Measurements from ENCODE around the gene DHRS9.
A peak's percentile ranks its signal among the peaks of the same experiment; 100 is the strongest.

Gene DHRS9

GRCh38 chr2:169095621-169096105 lies 26.3 kb downstream of the DHRS9 start:
- Mint-ChIP-seq H3K36me3 (no peaks in the 10 kb centered on the region), H3K4me1 (peaks cover 13% of the 10 kb centered on the region), H3K9me3 (no peaks in the 10 kb centered on the region), H3K27ac (no peak overlapping the region), H3K27me3 (no peaks in the 10 kb centered on the region), H3K4me3 (no peak overlapping the region)
- no peak for DNase-seq
- CTCF ChIA-PET, result interaction anchor here (1.3 to 6.5 kb wide), 4 partner anchors 9 to 13 kb away, joined by 3 to 37 read pairs (median 4); no protein-coding TSS in a partner anchor

GRCh38 chr2:169104848-169105247 lies 35.5 kb downstream of the DHRS9 start:
- H3K27me3 Mint-ChIP-seq, result peaks cover 4% of the 10 kb centered on the region
- peaks cover 11% of the 10 kb centered on the region for H3K36me3 Mint-ChIP-seq
- peaks cover 56% of the 10 kb centered on the region for H3K4me1 Mint-ChIP-seq
- DNase-seq, result no peak
- H3K4me3 Mint-ChIP-seq, result no peak overlapping the region
- CTCF ChIA-PET, result interaction anchor here (1.4 to 1.6 kb wide), 2 partner anchors 9 to 27 kb away, joined by 4 read pairs; no protein-coding TSS in a partner anchor
- H3K9me3 Mint-ChIP-seq, result peaks cover 6% of the 10 kb centered on the region
- peak overlapping the region; percentile 46 for H3K27ac Mint-ChIP-seq

- Mint-ChIP-seq H3K36me3 (peaks cover 11% of the 10 kb centered on the region), H3K27ac (peak overlapping the region; percentile 46), H3K9me3 (peaks cover 6% of the 10 kb centered on the region), H3K4me3 (no peak overlapping the region), H3K4me1 (peaks cover 59% of the 10 kb centered on the region), H3K27me3 (peaks cover 5% of the 10 kb centered on the region)
- CTCF ChIA-PET, result interaction anchor here (1.1 to 1.6 kb wide), 3 partner anchors 9 to 27 kb away, joined by 4 read pairs; no protein-coding TSS in a partner anchor
- no peak for DNase-seq
Observed at GRCh38 chr2:169105476-169105875, 36.1 kb downstream of the DHRS9 start.

- Mint-ChIP-seq H3K4me1 (peaks cover 62% of the 10 kb centered on the region), H3K36me3 (peaks cover 11% of the 10 kb centered on the region), H3K4me3 (no peak overlapping the region), H3K9me3 (peaks cover 6% of the 10 kb centered on the region), H3K27me3 (peaks cover 12% of the 10 kb centered on the region), H3K27ac (peak overlapping the region; percentile 70)
- CTCF ChIA-PET, result interaction anchor here (1.1 to 1.6 kb wide), 2 partner anchors 10 to 26 kb away, joined by 4 read pairs; no protein-coding TSS in a partner anchor
- DNase-seq, result no peak
Observed at GRCh38 chr2:169106134-169106533, 36.8 kb downstream of the DHRS9 start.

GRCh38 chr2:169106563-169107545 lies 37.5 kb downstream of the DHRS9 start:
- Mint-ChIP-seq H3K4me3 (no peak overlapping the region), H3K9me3 (peaks cover 6% of the 10 kb centered on the region), H3K27ac (peak overlapping the region; percentile 70), H3K36me3 (peaks cover 11% of the 10 kb centered on the region), H3K4me1 (peaks cover 62% of the 10 kb centered on the region), H3K27me3 (peaks cover 18% of the 10 kb centered on the region)
- DNase-seq, result no peak
- CTCF ChIA-PET, result interaction anchor here (1.1 to 6.3 kb wide), 6 partner anchors 11 to 146 kb away, joined by 4 to 147 read pairs (median 30); no protein-coding TSS in a partner anchor

GRCh38 chr2:169107645-169108044 lies 38.3 kb downstream of the DHRS9 start:
- CTCF ChIA-PET, result interaction anchor here (3.6 to 6.3 kb wide), 5 partner anchors 11 to 146 kb away, joined by 12 to 147 read pairs (median 37); no protein-coding TSS in a partner anchor
- Mint-ChIP-seq H3K27me3 (peaks cover 19% of the 10 kb centered on the region), H3K4me1 (peaks cover 62% of the 10 kb centered on the region), H3K36me3 (peaks cover 11% of the 10 kb centered on the region), H3K27ac (peak overlapping the region; percentile 80), H3K4me3 (no peak overlapping the region), H3K9me3 (peaks cover 6% of the 10 kb centered on the region)
- DNase-seq, result peak; percentile 51

- Mint-ChIP-seq H3K27ac (peak overlapping the region; percentile 80), H3K4me3 (no peak overlapping the region), H3K4me1 (peaks cover 60% of the 10 kb centered on the region), H3K36me3 (peaks cover 10% of the 10 kb centered on the region), H3K27me3 (peaks cover 19% of the 10 kb centered on the region), H3K9me3 (peaks cover 6% of the 10 kb centered on the region)
- CTCF ChIA-PET, result interaction anchor here (0.6 to 6.3 kb wide), 12 partner anchors 12 to 720 kb away, joined by 3 to 147 read pairs (median 9); no protein-coding TSS in a partner anchor
- no peak for DNase-seq
Observed at GRCh38 chr2:169108099-169108884, 38.9 kb downstream of the DHRS9 start.

- peaks cover 7% of the 10 kb centered on the region for H3K36me3 Mint-ChIP-seq
- peak; percentile 80 for DNase-seq
- H3K27ac Mint-ChIP-seq, result no peak overlapping the region
- H3K27me3 Mint-ChIP-seq, result peaks cover 26% of the 10 kb centered on the region
- peaks cover 54% of the 10 kb centered on the region for H3K4me1 Mint-ChIP-seq
- no peak overlapping the region for H3K4me3 Mint-ChIP-seq
- H3K9me3 Mint-ChIP-seq, result peaks cover 6% of the 10 kb centered on the region
- CTCF ChIA-PET, result interaction anchor here (0.5 to 6.3 kb wide), 25 partner anchors 9 to 1071 kb away, joined by 3 to 147 read pairs (median 4); partner anchors contain the start of gene DHRS9
Observed at GRCh38 chr2:169109502-169110409, 40.4 kb downstream of the DHRS9 start.

GRCh38 chr2:169110419-169110818 lies 41.1 kb downstream of the DHRS9 start:
- Mint-ChIP-seq H3K4me1 (peaks cover 48% of the 10 kb centered on the region), H3K9me3 (peaks cover 6% of the 10 kb centered on the region), H3K27ac (no peak overlapping the region), H3K36me3 (peaks cover 7% of the 10 kb centered on the region), H3K4me3 (no peak overlapping the region), H3K27me3 (peaks cover 31% of the 10 kb centered on the region)
- DNase-seq, result no peak
- CTCF ChIA-PET, result interaction anchor here (1.1 to 6.3 kb wide), 18 partner anchors 9 to 287 kb away, joined by 3 to 147 read pairs (median 6); partner anchors contain the start of gene DHRS9

GRCh38 chr2:169110916-169111315 lies 41.6 kb downstream of the DHRS9 start:
- H3K36me3 Mint-ChIP-seq, result peaks cover 7% of the 10 kb centered on the region
- H3K27ac Mint-ChIP-seq, result no peak overlapping the region
- no peak for DNase-seq
- H3K9me3 Mint-ChIP-seq, result peaks cover 4% of the 10 kb centered on the region
- CTCF ChIA-PET, result interaction anchor here (1.2 to 6.3 kb wide), 10 partner anchors 8 to 286 kb away, joined by 3 to 147 read pairs (median 10); no protein-coding TSS in a partner anchor
- H3K4me1 Mint-ChIP-seq, result peaks cover 43% of the 10 kb centered on the region
- no peak overlapping the region for H3K4me3 Mint-ChIP-seq
- peaks cover 32% of the 10 kb centered on the region for H3K27me3 Mint-ChIP-seq

GRCh38 chr2:169112841-169113240 lies 43.5 kb downstream of the DHRS9 start:
- H3K27ac Mint-ChIP-seq, result no peak overlapping the region
- H3K9me3 Mint-ChIP-seq, result no peaks in the 10 kb centered on the region
- CTCF ChIA-PET, result interaction anchor here (6.2 to 6.3 kb wide), 2 partner anchors 18 to 28 kb away, joined by 94 to 147 read pairs; no protein-coding TSS in a partner anchor
- peaks cover 24% of the 10 kb centered on the region for H3K4me1 Mint-ChIP-seq
- no peaks in the 10 kb centered on the region for H3K36me3 Mint-ChIP-seq
- DNase-seq, result no peak
- H3K4me3 Mint-ChIP-seq, result no peak overlapping the region
- H3K27me3 Mint-ChIP-seq, result peaks cover 47% of the 10 kb centered on the region

- DNase-seq, result no peak
- H3K27me3 Mint-ChIP-seq, result peaks cover 53% of the 10 kb centered on the region
- H3K27ac Mint-ChIP-seq, result no peak overlapping the region
- no peak overlapping the region for H3K4me3 Mint-ChIP-seq
- H3K9me3 Mint-ChIP-seq, result no peaks in the 10 kb centered on the region
- CTCF ChIA-PET, result interaction anchor here (0.9 to 1.5 kb wide), 3 partner anchors 18 to 28 kb away, joined by 3 to 8 read pairs (median 4); no protein-coding TSS in a partner anchor
- H3K4me1 Mint-ChIP-seq, result peaks cover 12% of the 10 kb centered on the region
- H3K36me3 Mint-ChIP-seq, result no peaks in the 10 kb centered on the region
Observed at GRCh38 chr2:169114056-169114455, 44.7 kb downstream of the DHRS9 start.

Data from activated naive CD4-positive, alpha-beta T cell treated with anti-CD3 and anti-CD28 coated beads, Interleukin-2, amount 10 ng/mL, durations not matched to agents 7 days and 5 days (primary cell).